DND-41 (cell line): ENCODE data around the gene MERTK.

ENCODE experiments used
- CTCF ChIP-seq: IDR thresholded peaks from 2 replicates; pipeline ENCODE4 v1.5.1; 2012; ENCODE audit warnings: borderline replicate concordance, low read length, moderate library complexity, mild to moderate bottlenecking; ENCODE audit not compliant: poor library complexity, severe bottlenecking; ENCODE audit errors: extremely low read depth
- EZH2 ChIP-seq: IDR thresholded peaks from 3 replicates; pipeline ENCODE4 v1.6.1; 2012; ENCODE audit warnings: borderline replicate concordance, low read depth, mild to moderate bottlenecking, moderate library complexity, low read length, inconsistent platforms; ENCODE audit not compliant: severe bottlenecking

GRCh38 chr2:111975053-111975552 lies 76.7 kb downstream of the MERTK start:
- TF ChIP-seq CTCF (no peak), EZH2 (no peak)
